DND-41 (cell line): ENCODE measurements around the gene PTCHD1.

ENCODE experiments used
- ATAC-seq: fragments of 200-7000 bp; cut with Tn5 transposase; 3 replicates; pipeline ENCODE4 v1.9.1; 2021; ENCODE audit warnings: low read depth; ENCODE audit not compliant: insufficient read depth
- DNase-seq: peaks from one replicate; pipeline ENCODE4 v3.0.0-alpha.2; 2020
- H2AFZ ChIP-seq: 2 replicates; pipeline ENCODE4 v1.6.0; 2012; ENCODE audit warnings: low read depth, low read length
- H3K27ac ChIP-seq: 2 replicates; pipeline ENCODE4 v1.5.1; 2012; ENCODE audit warnings: low read length, inconsistent platforms
- H3K27me3 ChIP-seq: fragments of 200-600 bp; sonication (generic); 2 replicates; pipeline ENCODE4 v1.6.0; 2012; ENCODE audit warnings: low read length, mild to moderate bottlenecking, inconsistent platforms; ENCODE audit not compliant: insufficient read depth, poor library complexity
- H3K36me3 ChIP-seq: 2 replicates; pipeline ENCODE4 v1.5.1; 2012; ENCODE audit warnings: low read length, inconsistent platforms; ENCODE audit not compliant: insufficient read depth
- H3K4me1 ChIP-seq: 2 replicates; pipeline ENCODE4 v1.5.1; 2012; ENCODE audit warnings: mild to moderate bottlenecking, low read length; ENCODE audit not compliant: insufficient read depth
- H3K4me2 ChIP-seq: 2 replicates; pipeline ENCODE4 v1.6.0; 2012; ENCODE audit warnings: mild to moderate bottlenecking, moderate library complexity, low read length, inconsistent platforms; ENCODE audit not compliant: insufficient read depth
- H3K4me3 ChIP-seq, 2 experiments: fragments of 200-600 bp in 1 of 2; shearing (Covaris generic) in 1 of 2; 2 replicates each; pipeline ENCODE4 v1.5.1; 2012 to 2016; ENCODE audit warnings: inconsistent platforms in 2 of 2, low read length in 2 of 2, mild to moderate bottlenecking in 2 of 2, low read depth in 1 of 2, moderate library complexity in 1 of 2
- H3K79me2 ChIP-seq: 2 replicates; pipeline ENCODE4 v1.6.0; 2012; ENCODE audit warnings: low read length, inconsistent platforms; ENCODE audit not compliant: insufficient read depth
- H3K9ac ChIP-seq: 2 replicates; pipeline ENCODE4 v1.6.0; 2012; ENCODE audit warnings: low read depth, mild to moderate bottlenecking, inconsistent platforms, low read length, moderate library complexity
- H3K9me3 ChIP-seq: 2 replicates; pipeline ENCODE4 v1.5.1; 2012; ENCODE audit warnings: low read length, moderate library complexity, mild to moderate bottlenecking, inconsistent platforms; ENCODE audit not compliant: insufficient read depth, severe bottlenecking
- H4K20me1 ChIP-seq: 2 replicates; pipeline ENCODE4 v1.6.0; 2012; ENCODE audit warnings: low read length; ENCODE audit not compliant: insufficient read depth
- EZH2 ChIP-seq: IDR thresholded peaks from 3 replicates; pipeline ENCODE4 v1.6.1; 2012; ENCODE audit warnings: borderline replicate concordance, low read depth, mild to moderate bottlenecking, moderate library complexity, low read length, inconsistent platforms; ENCODE audit not compliant: severe bottlenecking
- TF ChIP-seq, protein P1 (sequence below): IDR thresholded peaks from 2 replicates; pipeline ENCODE4 v1.5.1; 2012; ENCODE audit warnings: borderline replicate concordance, low read length, moderate library complexity, mild to moderate bottlenecking; ENCODE audit not compliant: poor library complexity, severe bottlenecking; ENCODE audit errors: extremely low read depth

The PTCHD1 gene

DNA sequence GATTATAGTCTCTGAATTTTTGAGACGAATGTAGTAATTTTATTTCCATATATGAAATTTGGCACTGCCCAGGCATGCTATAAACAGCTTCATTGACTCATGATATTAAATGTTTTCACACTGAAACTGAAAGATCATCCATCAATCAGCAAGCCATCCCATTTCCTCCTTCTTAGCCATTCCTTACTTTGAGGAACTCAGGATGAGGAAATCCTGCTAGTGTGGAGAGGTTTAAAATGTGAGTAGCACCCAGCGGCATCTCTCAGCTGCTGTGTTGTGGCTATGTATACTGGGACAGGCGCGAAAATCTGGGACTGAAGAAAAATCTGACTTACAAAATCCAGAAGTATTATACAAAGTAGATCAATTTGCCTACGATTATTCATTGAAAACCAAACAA, 52.1 kb downstream of the PTCHD1 start:
- ATAC-seq: no peak
- no peaks in the 10 kb centered on the region for H3K36me3 ChIP-seq
- H3K27ac ChIP-seq: no peak overlapping the region
- no peak overlapping the region for H3K9ac ChIP-seq
- TF ChIP-seq, protein P1, sequence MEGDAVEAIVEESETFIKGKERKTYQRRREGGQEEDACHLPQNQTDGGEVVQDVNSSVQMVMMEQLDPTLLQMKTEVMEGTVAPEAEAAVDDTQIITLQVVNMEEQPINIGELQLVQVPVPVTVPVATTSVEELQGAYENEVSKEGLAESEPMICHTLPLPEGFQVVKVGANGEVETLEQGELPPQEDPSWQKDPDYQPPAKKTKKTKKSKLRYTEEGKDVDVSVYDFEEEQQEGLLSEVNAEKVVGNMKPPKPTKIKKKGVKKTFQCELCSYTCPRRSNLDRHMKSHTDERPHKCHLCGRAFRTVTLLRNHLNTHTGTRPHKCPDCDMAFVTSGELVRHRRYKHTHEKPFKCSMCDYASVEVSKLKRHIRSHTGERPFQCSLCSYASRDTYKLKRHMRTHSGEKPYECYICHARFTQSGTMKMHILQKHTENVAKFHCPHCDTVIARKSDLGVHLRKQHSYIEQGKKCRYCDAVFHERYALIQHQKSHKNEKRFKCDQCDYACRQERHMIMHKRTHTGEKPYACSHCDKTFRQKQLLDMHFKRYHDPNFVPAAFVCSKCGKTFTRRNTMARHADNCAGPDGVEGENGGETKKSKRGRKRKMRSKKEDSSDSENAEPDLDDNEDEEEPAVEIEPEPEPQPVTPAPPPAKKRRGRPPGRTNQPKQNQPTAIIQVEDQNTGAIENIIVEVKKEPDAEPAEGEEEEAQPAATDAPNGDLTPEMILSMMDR: no peak
- no peak for TF ChIP-seq EZH2
- DNase-seq: no peak
- no peaks in the 10 kb centered on the region for H3K79me2 ChIP-seq
- peaks cover 2% of the 10 kb centered on the region for H3K27me3 ChIP-seq
- H3K4me2 ChIP-seq: no peak overlapping the region
- H3K4me3 ChIP-seq: no peak overlapping the region
- H3K9me3 ChIP-seq: no peaks in the 10 kb centered on the region
- no peak overlapping the region for H2AFZ ChIP-seq
- no peaks in the 10 kb centered on the region for H3K4me1 ChIP-seq
- no peaks in the 10 kb centered on the region for H4K20me1 ChIP-seq

DNA sequence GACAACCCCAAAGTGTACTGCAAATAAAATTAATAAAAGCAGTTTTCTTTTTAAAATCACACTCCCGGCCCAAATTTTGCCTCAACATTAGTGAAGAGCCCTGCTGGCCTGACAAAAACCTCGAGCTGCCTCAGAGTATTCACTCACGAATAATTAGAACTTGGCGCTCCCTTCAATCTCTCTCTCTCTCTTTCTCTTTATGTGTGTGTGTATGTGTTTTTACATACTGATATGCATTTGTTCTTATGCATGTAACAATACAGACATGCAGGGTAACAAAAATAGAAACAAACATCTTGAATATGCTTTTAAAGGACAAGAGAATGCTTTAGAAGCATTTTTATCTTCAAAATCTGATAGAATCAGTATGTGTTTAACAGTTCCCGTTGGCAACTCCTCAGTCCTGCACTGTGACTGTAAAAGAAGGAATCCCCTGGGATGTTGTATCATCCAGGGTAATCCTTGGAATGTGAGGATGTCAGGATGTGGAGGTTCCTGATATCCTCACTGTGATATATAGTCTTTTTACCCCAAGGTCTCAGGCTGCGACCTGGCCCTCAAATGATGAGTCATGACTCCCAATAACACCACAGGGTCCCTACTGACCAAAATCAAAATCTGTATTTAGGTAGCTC, 53.0 kb downstream of the PTCHD1 start:
- no peaks in the 10 kb centered on the region for H3K36me3 ChIP-seq
- no peak overlapping the region for H3K4me2 ChIP-seq
- ATAC-seq (no peak), DNase-seq (no peak)
- no peak for TF ChIP-seq EZH2
- TF ChIP-seq, protein P1: no peak
- no peak overlapping the region for H2AFZ ChIP-seq
- H3K4me1 ChIP-seq: no peaks in the 10 kb centered on the region
- no peaks in the 10 kb centered on the region for H3K79me2 ChIP-seq
- H4K20me1 ChIP-seq: no peaks in the 10 kb centered on the region
- no peaks in the 10 kb centered on the region for H3K27me3 ChIP-seq
- no peak overlapping the region for H3K4me3 ChIP-seq
- H3K27ac ChIP-seq: no peak overlapping the region
- no peak overlapping the region for H3K9ac ChIP-seq
- no peaks in the 10 kb centered on the region for H3K9me3 ChIP-seq

DNA sequence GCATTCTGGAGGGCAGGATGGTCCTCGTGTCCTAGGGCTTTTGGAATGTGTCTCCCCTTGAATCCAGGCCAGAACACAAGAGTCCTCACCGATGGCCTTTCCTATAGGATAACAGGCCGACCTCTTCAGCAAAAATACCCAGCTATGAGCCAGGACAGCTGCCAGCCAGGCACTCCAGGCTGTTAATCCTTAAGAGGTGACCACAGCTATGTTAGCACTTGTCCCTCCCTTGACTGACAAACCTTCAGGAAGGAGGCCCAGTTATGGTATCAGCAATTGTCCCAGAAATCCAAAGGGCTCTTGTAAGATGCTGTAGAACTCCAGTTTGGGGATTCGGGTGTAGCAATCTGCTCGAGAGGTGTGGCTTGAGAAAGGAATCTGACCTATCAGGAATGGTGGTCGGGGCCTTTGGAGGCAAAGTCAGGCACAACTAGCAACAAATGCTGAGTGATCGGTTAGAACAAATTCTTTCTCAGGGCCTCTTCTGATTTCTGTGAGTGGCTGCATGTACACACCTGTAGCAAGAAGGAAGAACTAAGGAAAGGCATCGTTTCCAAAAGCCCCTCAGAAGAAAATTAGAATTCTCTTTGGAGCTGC, 54.6 kb downstream of the PTCHD1 start:
- Histone ChIP-seq H2AFZ (no peak overlapping the region), H3K79me2 (no peaks in the 10 kb centered on the region), H3K36me3 (no peaks in the 10 kb centered on the region), H3K4me1 (no peaks in the 10 kb centered on the region), H3K27me3 (no peaks in the 10 kb centered on the region), H3K27ac (no peak overlapping the region), H3K4me2 (no peak overlapping the region), H4K20me1 (no peaks in the 10 kb centered on the region), H3K9me3 (no peaks in the 10 kb centered on the region), H3K9ac (no peak overlapping the region), H3K4me3 (no peak overlapping the region)
- DNase-seq (no peak), ATAC-seq (no peak)
- TF ChIP-seq, protein P1: no peak
- TF ChIP-seq EZH2: no peak
